Stimulated activated CD8-positive, alpha-beta memory T cell treated with anti-CD3 and anti-CD28 coated beads, Interleukin-12 subunit alpha, Interleukin-12 subunit beta, amount 100 ng/mL, for 1 hour (primary cell): ENCODE results near the gene IRF2BPL.
"Not testable (repeated sequence)": the region's sequence is repeated elsewhere in the genome, so short reads cannot be mapped to it uniquely, and the experiment has no call there.

Source experiments
- DNase-seq: peaks from one replicate; pipeline ENCODE4 v3.0.0-alpha.2; 2020; ENCODE audit warnings: low read depth

IRF2BPL gene

GRCh38 chr14:77033622-77034589, 5.4 kb upstream of the IRF2BPL start:
- DNase-seq, result peak; percentile 65

- peak; percentile 63 for DNase-seq
These were observed 4.5 kb upstream of the IRF2BPL start for GRCh38 chr14:77032844-77033621.

- no peak for DNase-seq
These were observed 4.0 kb upstream of the IRF2BPL start for GRCh38 chr14:77032491-77032843.

GRCh38 chr14:77031759-77032490, 3.4 kb upstream of the IRF2BPL start:
- DNase-seq, result no peak

GRCh38 chr14:77027538-77028383, 747 bp downstream of the IRF2BPL start:
- peak; percentile 45 for DNase-seq

GRCh38 chr14:77026930-77027537, 1.5 kb downstream of the IRF2BPL start:
- peak; percentile 27 for DNase-seq

- DNase-seq, result no peak
These were observed 2.2 kb downstream of the IRF2BPL start for GRCh38 chr14:77026166-77026929.

- no peak for DNase-seq
These were observed 2.8 kb downstream of the IRF2BPL start for GRCh38 chr14:77025744-77026165.

GRCh38 chr14:77024171-77024691, 4.3 kb downstream of the IRF2BPL start:
- peak; percentile 31 for DNase-seq

- no peak for DNase-seq
These were observed 5.2 kb downstream of the IRF2BPL start for GRCh38 chr14:77023001-77023996.

- no peak for DNase-seq
These were observed 6.2 kb downstream of the IRF2BPL start for GRCh38 chr14:77022236-77022852.

- not testable (repeated sequence) for DNase-seq
These were observed 7.1 kb downstream of the IRF2BPL start for GRCh38 chr14:77021424-77021823.

- no peak for DNase-seq
These were observed 9.7 kb downstream of the IRF2BPL start for GRCh38 chr14:77018785-77019184.

- DNase-seq, result no peak
These were observed 10.8 kb downstream of the IRF2BPL start for GRCh38 chr14:77017666-77018065.

GRCh38 chr14:77014734-77015133, 13.8 kb downstream of the IRF2BPL start:
- no peak for DNase-seq

- DNase-seq, result no peak
These were observed 14.4 kb downstream of the IRF2BPL start for GRCh38 chr14:77014004-77014604.

- DNase-seq, result no peak
These were observed 16.2 kb downstream of the IRF2BPL start for GRCh38 chr14:77012193-77012765.
